Neural progenitor cell (in vitro differentiated cells): ENCODE results near the gene FOLR2. TPM values are rescaled to one million over a fixed set of nuclear protein-coding genes. Genes with fewer than 3 reads are reported as not detected.

ENCODE experiments used
- DNase-seq: peaks from one replicate; pipeline ENCODE4 v3.0.0-alpha.2; 2016; ENCODE audit warnings: low spot score
- H2AFZ ChIP-seq: fragments of 200-600 bp; sonication (generic); replicated peaks from 2 replicates; pipeline ENCODE4 v1.6.1; 2016; ENCODE audit warnings: antibody characterized with exemption
- H3F3A ChIP-seq: fragments of 200-600 bp; sonication (generic); 2 replicates; pipeline ENCODE4 v1.6.1; 2016; ENCODE audit warnings: antibody characterized with exemption, low read depth
- H3K27ac ChIP-seq: fragments of 200-600 bp; sonication (generic); 2 replicates; pipeline ENCODE4 v1.5.1; 2016; ENCODE audit warnings: mild to moderate bottlenecking
- H3K27me3 ChIP-seq: fragments of 200-600 bp; sonication (generic); 2 replicates; pipeline ENCODE4 v1.6.1; 2016; ENCODE audit warnings: mild to moderate bottlenecking, moderate library complexity
- H3K36me3 ChIP-seq: fragments of 200-600 bp; sonication (generic); 2 replicates; pipeline ENCODE4 v1.5.1; 2016
- H3K4me1 ChIP-seq: fragments of 200-600 bp; sonication (generic); 2 replicates; pipeline ENCODE4 v1.6.1; 2016; ENCODE audit warnings: mixed run types
- H3K4me2 ChIP-seq: fragments of 200-600 bp; sonication (generic); 2 replicates; pipeline ENCODE4 v1.6.1; 2016
- H3K4me3 ChIP-seq: fragments of 200-600 bp; sonication (generic); 2 replicates; pipeline ENCODE4 v1.5.1; 2016
- H3K79me2 ChIP-seq: fragments of 200-600 bp; sonication (generic); 2 replicates; pipeline ENCODE4 v1.6.1; 2016; ENCODE audit warnings: low read depth
- H3K9ac ChIP-seq: fragments of 200-600 bp; sonication (generic); 2 replicates; pipeline ENCODE4 v1.6.1; 2016
- H3K9me3 ChIP-seq: fragments of 200-600 bp; sonication (generic); 2 replicates; pipeline ENCODE4 v1.5.1; 2016; ENCODE audit warnings: low read depth
- H4K20me1 ChIP-seq: fragments of 200-600 bp; sonication (generic); 2 replicates; pipeline ENCODE4 v1.6.1; 2016; ENCODE audit warnings: low read depth
- H3K27ac Mint-ChIP-seq: 3 replicates; pipeline ENCODE4 v1.8.0; 2021; ENCODE audit warnings: mixed read lengths
- H3K27me3 Mint-ChIP-seq: 2 replicates; pipeline ENCODE4 v1.8.0; 2022; ENCODE audit warnings: low read depth, mild to moderate bottlenecking, inconsistent platforms, moderate library complexity, mixed read lengths; ENCODE audit not compliant: insufficient read depth
- H3K36me3 Mint-ChIP-seq: 3 replicates; pipeline ENCODE4 v1.8.0; 2021; ENCODE audit warnings: mixed read lengths
- H3K4me1 Mint-ChIP-seq: 3 replicates; pipeline ENCODE4 v1.8.0; 2021; ENCODE audit warnings: mixed read lengths
- H3K4me3 Mint-ChIP-seq: 3 replicates; pipeline ENCODE4 v1.8.0; 2021; ENCODE audit warnings: mild to moderate bottlenecking, moderate library complexity, mixed read lengths
- H3K9me3 Mint-ChIP-seq: 3 replicates; pipeline ENCODE4 v1.8.0; 2020; ENCODE audit warnings: mixed read lengths
- CTCF ChIP-seq: fragments of 200-600 bp; sonication (generic); IDR thresholded peaks from 2 replicates; pipeline ENCODE4 v1.5.1; 2017; ENCODE audit warnings: antibody characterized with exemption, mild to moderate bottlenecking
- EZH2 ChIP-seq: fragments of 200-600 bp; sonication (generic); IDR thresholded peaks from 2 replicates; pipeline ENCODE4 v1.6.1; 2017; ENCODE audit warnings: antibody characterized with exemption, mild to moderate bottlenecking, moderate library complexity
- EZH2phosphoT487 ChIP-seq: fragments of 200-600 bp; sonication (generic); IDR thresholded peaks from 2 replicates; pipeline ENCODE4 v1.6.1; 2017; ENCODE audit warnings: antibody characterized with exemption
- total RNA-seq: library from RNA; depleted of rRNA; stranded (reverse); fragments of >200 nt; gene quantifications from 2 replicates; pipeline ENCODE4 v1.2.3, GENCODE V29; 2015; ENCODE audit warnings: low replicate concordance

FOLR2 gene
- total RNA-seq, 1 donor from 2014 or later: not detected

GRCh38 chr11:72221386-72222075, 4.9 kb downstream of the FOLR2 start:
- no peak overlapping the region for H3K9ac ChIP-seq
- no peak overlapping the region for H3K27ac Mint-ChIP-seq
- peaks cover 5% of the 10 kb centered on the region for H3K4me1 ChIP-seq
- TF ChIP-seq EZH2phosphoT487 (no peak), EZH2 (no peak), CTCF (no peak)
- peaks cover 11% of the 10 kb centered on the region for H4K20me1 ChIP-seq
- H3K4me1 Mint-ChIP-seq: peaks cover 18% of the 10 kb centered on the region
- no peak for DNase-seq
- no peak overlapping the region for H3K4me3 Mint-ChIP-seq
- H3K36me3 ChIP-seq: no peaks in the 10 kb centered on the region
- H3K9me3 ChIP-seq: no peaks in the 10 kb centered on the region
- H3K9me3 Mint-ChIP-seq: no peaks in the 10 kb centered on the region
- peaks cover 19% of the 10 kb centered on the region for H3F3A ChIP-seq
- H3K4me3 ChIP-seq: no peak overlapping the region
- no peak overlapping the region for H3K4me2 ChIP-seq
- H2AFZ ChIP-seq: peak overlapping the region; percentile 48
- H3K27me3 ChIP-seq: no peaks in the 10 kb centered on the region
- H3K27ac ChIP-seq: no peak overlapping the region
- H3K36me3 Mint-ChIP-seq: no peaks in the 10 kb centered on the region
- peaks cover 18% of the 10 kb centered on the region for H3K79me2 ChIP-seq
- H3K27me3 Mint-ChIP-seq: peaks cover 13% of the 10 kb centered on the region

DNA sequence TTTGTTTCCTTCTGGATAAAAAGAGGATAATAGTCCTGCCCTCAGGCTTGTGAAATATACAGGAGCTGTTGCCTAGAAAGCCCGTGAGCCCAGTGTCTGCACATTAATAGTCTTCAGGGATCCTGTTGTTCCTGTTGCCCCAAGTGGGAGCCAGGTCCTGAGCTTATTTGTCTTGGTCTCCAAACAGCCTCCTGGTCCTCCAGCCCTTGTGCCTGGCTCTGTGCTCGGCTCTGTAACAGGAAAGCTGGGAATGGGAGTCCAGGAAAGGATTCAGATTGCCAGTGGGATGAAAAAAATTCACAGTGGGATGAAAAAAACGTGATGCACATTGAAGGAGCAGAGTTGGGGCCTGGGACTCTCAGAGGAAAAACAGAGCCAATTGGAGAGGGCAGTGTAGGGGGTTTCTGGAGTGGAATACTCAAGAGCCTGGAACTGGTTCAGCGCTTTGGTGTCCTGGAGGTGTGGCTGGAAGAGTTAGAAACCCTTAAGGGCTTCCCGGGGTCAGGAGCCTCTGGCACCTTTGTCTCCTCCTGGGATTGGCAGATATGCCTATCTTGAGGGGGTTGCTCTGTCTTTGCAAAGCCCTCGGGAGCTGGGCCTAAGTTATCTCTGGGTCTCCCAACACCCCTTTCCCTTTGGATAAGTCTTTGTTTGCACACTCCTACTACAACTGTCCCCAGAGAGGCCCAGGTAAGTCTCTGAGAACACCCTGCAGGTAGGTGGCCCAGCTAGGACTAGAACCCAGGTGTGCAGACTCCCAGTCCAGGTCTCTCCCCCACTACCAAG, 5.7 kb downstream of the FOLR2 start:
- Histone ChIP-seq H3K27me3 (no peaks in the 10 kb centered on the region), H3K4me3 (peak overlapping the region; percentile 87), H4K20me1 (peaks cover 18% of the 10 kb centered on the region), H2AFZ (peak overlapping the region; percentile 48), H3K4me2 (peak overlapping the region; percentile 97), H3F3A (peaks cover 19% of the 10 kb centered on the region), H3K79me2 (peaks cover 26% of the 10 kb centered on the region), H3K4me1 (peaks cover 5% of the 10 kb centered on the region), H3K27ac (no peak overlapping the region), H3K9ac (no peak overlapping the region), H3K9me3 (no peaks in the 10 kb centered on the region), H3K36me3 (no peaks in the 10 kb centered on the region)
- TF ChIP-seq EZH2 (no peak), CTCF (no peak), EZH2phosphoT487 (no peak)
- Mint-ChIP-seq H3K9me3 (no peaks in the 10 kb centered on the region), H3K27ac (peak overlapping the region; percentile 39), H3K4me1 (peaks cover 23% of the 10 kb centered on the region), H3K36me3 (no peaks in the 10 kb centered on the region), H3K4me3 (peak overlapping the region; percentile 86), H3K27me3 (peaks cover 10% of the 10 kb centered on the region)
- peak; percentile 18 for DNase-seq

DNA sequence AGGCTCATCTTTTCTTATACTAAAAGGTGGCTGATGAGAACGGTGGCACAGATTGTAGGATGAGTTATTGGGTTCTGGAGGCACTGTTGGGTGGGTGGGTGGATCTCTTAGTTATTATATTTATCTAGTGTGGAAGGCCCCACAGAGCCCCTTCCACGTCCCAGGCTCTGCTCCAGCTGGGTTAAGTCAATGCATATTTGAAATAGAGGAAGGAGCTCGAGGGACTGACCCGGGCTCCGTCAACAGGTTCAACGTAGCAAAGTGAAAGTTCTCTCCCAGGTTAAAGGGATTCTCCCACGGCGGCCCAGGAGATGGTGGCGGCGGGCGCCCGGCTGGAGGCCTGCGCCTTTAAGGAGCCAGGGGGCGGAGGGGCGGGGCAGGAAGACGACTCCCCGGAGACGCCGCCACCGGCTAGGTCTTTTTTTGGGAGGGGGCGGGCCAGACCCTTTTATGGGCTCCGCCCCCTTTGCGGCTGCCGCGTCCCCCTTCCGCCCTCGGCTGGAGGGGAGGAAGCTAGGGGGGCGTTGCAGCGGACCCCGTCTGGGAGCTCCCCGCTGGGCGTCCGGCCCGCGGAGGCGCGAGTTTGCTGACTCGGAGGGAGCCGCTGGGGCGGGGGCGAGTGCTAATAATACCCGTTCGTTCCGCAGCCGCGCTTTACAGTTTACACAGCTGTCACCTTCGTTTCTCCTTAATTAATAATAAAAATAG, 6.5 kb downstream of the FOLR2 start:
- Histone ChIP-seq H3K4me1 (peaks cover 5% of the 10 kb centered on the region), H3K4me2 (peak overlapping the region; percentile 97), H2AFZ (no peak overlapping the region), H4K20me1 (peaks cover 19% of the 10 kb centered on the region), H3K27me3 (no peaks in the 10 kb centered on the region), H3K9me3 (no peaks in the 10 kb centered on the region), H3K27ac (no peak overlapping the region), H3K36me3 (no peaks in the 10 kb centered on the region), H3K79me2 (peaks cover 26% of the 10 kb centered on the region), H3K4me3 (peak overlapping the region; percentile 87), H3K9ac (no peak overlapping the region), H3F3A (peaks cover 19% of the 10 kb centered on the region)
- Mint-ChIP-seq H3K36me3 (no peaks in the 10 kb centered on the region), H3K27ac (peak overlapping the region; percentile 25), H3K4me3 (peak overlapping the region; percentile 86), H3K9me3 (no peaks in the 10 kb centered on the region), H3K27me3 (peaks cover 10% of the 10 kb centered on the region), H3K4me1 (peaks cover 23% of the 10 kb centered on the region)
- TF ChIP-seq EZH2 (no peak), CTCF (peak; percentile 6)
- DNase-seq: peak; percentile 96
